Measurements from ENCODE around the gene ZNHIT3. TPM values are rescaled to one million over a fixed set of nuclear protein-coding genes. Genes with fewer than 3 reads are reported as not detected.
"Not testable (repeated sequence)": the region's sequence is repeated elsewhere in the genome, so short reads cannot be mapped to it uniquely, and the experiment has no call there.

The ZNHIT3 gene
- total RNA-seq, result 30.6 and 33.7 TPM in 2 replicates

DNA sequence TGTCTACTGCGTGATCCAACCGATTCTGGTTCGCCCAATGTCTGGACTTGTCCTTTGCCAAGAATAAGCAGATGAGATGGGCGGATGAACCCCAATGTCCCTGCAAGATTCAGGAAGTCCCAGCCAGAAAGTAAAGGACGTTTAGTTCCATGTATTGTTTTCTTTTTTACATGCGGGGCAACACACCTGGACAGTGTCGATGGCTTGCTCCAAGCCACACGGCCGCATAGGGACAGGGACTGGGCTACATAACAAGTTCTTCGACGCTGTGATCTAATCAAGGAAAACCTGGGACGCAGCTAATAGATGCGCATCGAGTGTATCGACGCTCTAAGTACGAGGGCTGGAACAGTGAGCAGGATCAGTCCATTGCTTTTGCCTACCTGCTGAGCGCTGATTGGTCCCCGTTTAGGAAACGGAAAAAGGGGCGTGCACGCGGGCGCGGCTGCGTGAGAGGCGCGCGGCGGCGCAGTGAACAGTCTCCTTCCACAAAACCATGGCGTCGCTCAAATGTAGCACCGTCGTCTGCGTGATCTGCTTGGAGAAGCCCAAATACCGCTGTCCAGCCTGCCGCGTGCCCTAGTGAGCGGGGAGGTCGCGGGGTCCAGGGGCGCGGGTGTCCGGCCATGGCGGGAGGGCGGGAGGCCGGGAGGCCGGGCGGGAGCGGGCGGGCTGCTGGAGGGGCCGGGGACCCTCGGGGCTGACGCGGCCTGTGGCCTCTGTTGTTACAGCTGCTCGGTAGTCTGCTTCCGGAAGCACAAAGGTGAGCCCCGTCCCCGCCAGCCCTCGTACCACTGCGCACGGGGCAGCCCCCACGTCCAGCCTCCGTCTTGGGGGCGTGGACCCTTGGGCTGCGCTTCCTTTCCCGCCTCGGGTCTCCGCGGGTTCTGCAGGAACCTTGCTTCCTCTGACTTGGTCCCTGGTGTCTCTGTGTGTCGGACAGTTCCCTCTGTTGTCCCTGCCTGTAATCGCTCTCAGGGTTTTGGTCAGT lies at the start of gene ZNHIT3:
TSS of gene ZNHIT3 (plus strand) at position 478 of the 991 bp plus-strand sequence. CDS start at position 497, 19 bp downstream.
- DNase-seq (ENCODE audit: low read depth) (peak; percentile 93), FAIRE-seq (no peak)
- peak within 1 kb of the TSS; percentile 71 for H3K4me3 ChIP-seq (ENCODE audit: low read depth, low read length)
- peaks cover 4% of the 10 kb centered on the region for H3K27me3 ChIP-seq (ENCODE audit: control insufficient read depth, insufficient read depth, low read length)
- TF ChIP-seq CTCF (IDR thresholded peaks at IDR 0.05; ENCODE audit: insufficient read depth, low read length, severe bottlenecking), result no peak
- no peaks in the 10 kb centered on the region for H3K36me3 ChIP-seq (ENCODE audit: control insufficient read depth, insufficient read depth, low read length)

DNA sequence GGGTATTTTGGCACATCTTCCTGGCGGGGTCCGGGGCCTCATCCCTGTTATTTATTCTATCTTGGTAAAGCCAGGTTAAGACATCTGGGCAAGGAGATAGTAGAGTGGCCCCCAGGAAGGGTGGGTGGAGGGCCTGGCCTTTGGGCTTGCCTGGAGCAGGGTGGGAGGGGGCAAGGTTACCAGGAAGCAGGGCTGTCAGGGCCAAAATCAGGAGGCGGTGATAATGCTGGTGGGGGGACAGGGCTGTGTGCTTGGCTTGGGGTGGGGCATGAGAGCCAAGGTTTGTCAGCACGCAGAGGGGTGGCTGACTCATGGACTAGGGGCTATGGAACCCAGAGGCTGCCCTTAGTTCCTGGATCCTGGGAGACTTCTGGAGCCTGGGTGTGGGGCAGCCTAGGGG lies 44.7 kb upstream of the ZNHIT3 start:
- H3K36me3 ChIP-seq (ENCODE audit: control insufficient read depth, insufficient read depth, low read length); H3K4me3 ChIP-seq (ENCODE audit: low read depth, low read length); H3K27me3 ChIP-seq (ENCODE audit: control insufficient read depth, insufficient read depth, low read length); DNase-seq (ENCODE audit: low read depth); FAIRE-seq: not testable (repeated sequence)

DNA sequence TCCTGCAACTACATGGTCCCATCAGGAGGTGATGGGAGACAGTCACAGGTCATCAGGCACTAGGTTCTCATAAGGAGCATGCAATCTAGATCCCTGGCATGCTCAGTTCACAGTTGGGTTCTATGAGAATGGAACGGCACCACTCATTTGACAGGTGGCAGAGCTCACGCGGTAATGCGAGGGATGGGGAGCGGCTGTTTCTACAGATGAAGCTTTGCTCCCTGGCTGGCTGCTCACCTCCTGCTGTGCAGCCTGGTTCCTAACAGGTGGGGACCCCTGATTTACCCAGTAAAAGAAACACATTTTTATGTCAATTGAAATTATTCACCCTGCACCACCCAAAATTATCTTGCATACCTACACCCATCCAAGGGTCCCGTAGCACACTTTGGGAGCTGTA lies 42.7 kb upstream of the ZNHIT3 start:
- Histone ChIP-seq H3K36me3 (ENCODE audit: control insufficient read depth, insufficient read depth, low read length) (no peaks in the 10 kb centered on the region), H3K27me3 (ENCODE audit: control insufficient read depth, insufficient read depth, low read length) (no peaks in the 10 kb centered on the region), H3K4me3 (ENCODE audit: low read depth, low read length) (no peak overlapping the region)
- DNase-seq (ENCODE audit: low read depth) (no peak), FAIRE-seq (no peak)
- no peak for TF ChIP-seq CTCF (IDR thresholded peaks at IDR 0.05; ENCODE audit: insufficient read depth, low read length, severe bottlenecking)

DNA sequence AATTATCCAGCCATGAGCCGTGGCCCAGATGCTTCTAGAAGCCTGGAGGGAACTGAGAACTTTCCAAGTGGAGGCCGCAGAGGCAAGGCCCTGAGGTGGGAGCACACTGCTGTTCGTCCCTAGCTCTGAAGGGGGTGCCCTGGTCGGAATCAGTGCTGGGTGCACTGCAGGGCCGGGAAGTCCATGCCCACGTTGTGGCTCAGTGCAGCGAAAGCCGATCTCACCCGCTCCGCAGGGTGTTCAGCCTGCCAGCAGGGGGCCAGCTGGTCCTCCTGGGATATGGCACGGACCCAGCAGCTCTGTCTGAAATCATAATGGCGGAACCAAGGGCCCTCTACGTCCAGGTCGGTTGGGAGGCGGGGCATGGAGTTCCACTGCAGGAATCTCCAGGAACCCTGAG lies 36.5 kb upstream of the ZNHIT3 start:
- not testable (repeated sequence) for FAIRE-seq; DNase-seq (ENCODE audit: low read depth); H3K4me3 ChIP-seq (ENCODE audit: low read depth, low read length); H3K27me3 ChIP-seq (ENCODE audit: control insufficient read depth, insufficient read depth, low read length); H3K36me3 ChIP-seq (ENCODE audit: control insufficient read depth, insufficient read depth, low read length)

- H3K27me3 ChIP-seq (ENCODE audit: control insufficient read depth, insufficient read depth, low read length); DNase-seq (ENCODE audit: low read depth); H3K4me3 ChIP-seq (ENCODE audit: low read depth, low read length); FAIRE-seq; H3K36me3 ChIP-seq (ENCODE audit: control insufficient read depth, insufficient read depth, low read length): not testable (repeated sequence)
Observed at GRCh38 chr17:36452888-36453287, 33.6 kb upstream of the ZNHIT3 start.

DNA sequence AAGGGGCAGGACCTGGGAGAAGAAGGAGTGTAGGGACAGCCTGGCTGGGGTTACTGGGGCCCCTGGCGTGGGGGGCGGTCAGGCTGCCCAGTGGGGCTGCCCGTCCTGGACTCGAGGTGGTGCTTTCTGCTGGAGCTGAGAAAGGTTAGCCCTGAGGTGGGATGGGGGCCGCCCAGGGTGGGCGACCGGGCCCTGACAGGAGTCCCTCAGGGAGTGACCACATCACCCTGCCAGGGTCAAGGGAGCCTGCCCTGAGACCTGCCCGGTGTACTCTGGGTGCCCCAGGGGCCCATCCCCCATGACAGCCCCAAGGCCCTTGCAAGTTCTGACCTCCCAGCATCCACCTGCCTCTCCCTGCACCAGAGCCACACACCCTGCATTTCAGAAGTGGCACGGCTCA lies 28.8 kb upstream of the ZNHIT3 start:
- not testable (repeated sequence) for H3K4me3 ChIP-seq (ENCODE audit: low read depth, low read length); FAIRE-seq; DNase-seq (ENCODE audit: low read depth); H3K27me3 ChIP-seq (ENCODE audit: control insufficient read depth, insufficient read depth, low read length); H3K36me3 ChIP-seq (ENCODE audit: control insufficient read depth, insufficient read depth, low read length)

DNA sequence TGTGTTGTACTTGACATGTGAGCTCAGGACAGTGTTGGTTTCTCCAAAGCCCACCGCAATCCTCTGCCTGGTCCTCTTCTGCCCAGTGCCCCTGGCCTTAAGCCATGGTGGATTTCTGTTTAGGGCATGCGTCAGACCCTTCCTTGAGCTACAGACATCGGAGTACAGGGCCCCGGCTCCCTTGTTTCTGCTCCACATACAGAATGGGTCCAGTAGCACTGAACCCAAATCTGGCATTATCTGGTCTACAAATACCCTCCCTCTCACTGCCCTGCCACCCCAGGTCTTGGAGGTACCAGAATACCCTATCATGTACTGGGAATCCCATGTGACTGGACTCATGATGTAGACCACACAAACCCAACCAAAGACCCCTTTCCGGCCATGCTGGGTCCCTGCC lies 27.4 kb upstream of the ZNHIT3 start:
- Histone ChIP-seq H3K4me3 (ENCODE audit: low read depth, low read length) (no peak overlapping the region), H3K36me3 (ENCODE audit: control insufficient read depth, insufficient read depth, low read length) (no peaks in the 10 kb centered on the region), H3K27me3 (ENCODE audit: control insufficient read depth, insufficient read depth, low read length) (no peaks in the 10 kb centered on the region)
- DNase-seq (ENCODE audit: low read depth) (no peak), FAIRE-seq (no peak)
- TF ChIP-seq CTCF (IDR thresholded peaks at IDR 0.05; ENCODE audit: insufficient read depth, low read length, severe bottlenecking), result no peak

- no peaks in the 10 kb centered on the region for H3K27me3 ChIP-seq (ENCODE audit: control insufficient read depth, insufficient read depth, low read length)
- no peak for DNase-seq (ENCODE audit: low read depth)
Observed at GRCh38 chr17:36459601-36460000, 26.9 kb upstream of the ZNHIT3 start.

More at GRCh38 chr17:36459601-36460000, 26.9 kb upstream of the ZNHIT3 start:
- FAIRE-seq, result no peak
- Histone ChIP-seq H3K4me3 (ENCODE audit: low read depth, low read length) (no peak overlapping the region), H3K36me3 (ENCODE audit: control insufficient read depth, insufficient read depth, low read length) (no peaks in the 10 kb centered on the region)
- TF ChIP-seq CTCF (IDR thresholded peaks at IDR 0.05; ENCODE audit: insufficient read depth, low read length, severe bottlenecking), result no peak

Data from bronchial epithelial cell (primary cell).